Breast epithelium (tissue), 4 donors: ENCODE measurements around the gene TTC39A. TPM values are rescaled to one million over a fixed set of nuclear protein-coding genes. Genes with fewer than 3 reads are reported as not detected.

Experiments used
- DNase-seq, 2 donors: peaks; one replicate each; pipeline ENCODE4 v3.0.0-alpha.2; 2019; ENCODE audit warnings: low spot score in 2 of 2
- H3K27ac ChIP-seq, 2 donors: fragments of 200-600 bp; sonication (generic) in 1 of 2; one replicate each; pipeline ENCODE4 v1.5.1; 2016 to 2019; ENCODE audit warnings: mild to moderate bottlenecking in 1 of 2
- H3K27me3 ChIP-seq, 2 donors: fragments of 200-600 bp; sonication (generic) in 1 of 2; one replicate each; pipeline versions ENCODE4 v1.5.1 to v1.6.0; 2017 to 2019; ENCODE audit warnings: control low read depth in 1 of 2, mild to moderate bottlenecking in 1 of 2
- H3K36me3 ChIP-seq: fragments of 200-600 bp; one replicate; pipeline ENCODE4 v1.5.1; 2019
- H3K4me1 ChIP-seq, 2 donors: fragments of 200-600 bp; sonication (generic); one replicate each; pipeline ENCODE4 v1.5.1; 2016 to 2019; ENCODE audit warnings: control low read depth in 1 of 2
- H3K4me3 ChIP-seq, 3 donors: fragments of 200-600 bp; sonication (generic); 1 replicate in 2 of 3; 2 replicates in 1 of 3; pipeline ENCODE4 v1.5.1; 2016 to 2019; ENCODE audit warnings: mild to moderate bottlenecking in 3 of 3, moderate library complexity in 2 of 3
- H3K9me3 ChIP-seq, 2 donors: fragments of 200-600 bp; sonication (generic) in 1 of 2; one replicate each; pipeline ENCODE4 v1.5.1; 2016 to 2019; ENCODE audit warnings: control low read depth in 1 of 2
- POLR2A ChIP-seq: fragments of 450-650 bp; IDR thresholded peaks from one replicate; pipeline ENCODE4 v1.6.1; 2016; ENCODE audit warnings: antibody characterized with exemption, mild to moderate bottlenecking, moderate library complexity
- POLR2AphosphoS5 ChIP-seq, 3 donors: sonication (generic); formaldehyde crosslinking; IDR thresholded peaks; one replicate each; pipeline ENCODE4 v1.6.1; 2017; ENCODE audit warnings: antibody characterized with exemption in 3 of 3
- intact Hi-C: fragments of 100-400 bp; cut with DNase I; formaldehyde crosslinking; loops from one replicate; pipeline ENCODE4 v1.15.1; 2023; ENCODE audit warnings: low total_unique reads
- total RNA-seq, 3 donors: library from RNA; depleted of rRNA; stranded (reverse); fragments of >200 nt; gene quantifications; one replicate each; pipeline ENCODE4 v1.1.0, GENCODE V29; 2016
- TF ChIP-seq, protein P1 (sequence below), 3 donors: fragments of 450-650 bp; IDR thresholded peaks; one replicate each; pipeline ENCODE4 v1.5.1; 2016 to 2017; ENCODE audit warnings: antibody characterized with exemption in 3 of 3, mild to moderate bottlenecking in 3 of 3, moderate library complexity in 3 of 3

TTC39A gene
- total RNA-seq, result 100 to 1,000 TPM in 1 of 3 donors, 10 to 100 TPM in 1, under 1 TPM in 1; 0.96 to 111 (median 72.1) TPM

DNA sequence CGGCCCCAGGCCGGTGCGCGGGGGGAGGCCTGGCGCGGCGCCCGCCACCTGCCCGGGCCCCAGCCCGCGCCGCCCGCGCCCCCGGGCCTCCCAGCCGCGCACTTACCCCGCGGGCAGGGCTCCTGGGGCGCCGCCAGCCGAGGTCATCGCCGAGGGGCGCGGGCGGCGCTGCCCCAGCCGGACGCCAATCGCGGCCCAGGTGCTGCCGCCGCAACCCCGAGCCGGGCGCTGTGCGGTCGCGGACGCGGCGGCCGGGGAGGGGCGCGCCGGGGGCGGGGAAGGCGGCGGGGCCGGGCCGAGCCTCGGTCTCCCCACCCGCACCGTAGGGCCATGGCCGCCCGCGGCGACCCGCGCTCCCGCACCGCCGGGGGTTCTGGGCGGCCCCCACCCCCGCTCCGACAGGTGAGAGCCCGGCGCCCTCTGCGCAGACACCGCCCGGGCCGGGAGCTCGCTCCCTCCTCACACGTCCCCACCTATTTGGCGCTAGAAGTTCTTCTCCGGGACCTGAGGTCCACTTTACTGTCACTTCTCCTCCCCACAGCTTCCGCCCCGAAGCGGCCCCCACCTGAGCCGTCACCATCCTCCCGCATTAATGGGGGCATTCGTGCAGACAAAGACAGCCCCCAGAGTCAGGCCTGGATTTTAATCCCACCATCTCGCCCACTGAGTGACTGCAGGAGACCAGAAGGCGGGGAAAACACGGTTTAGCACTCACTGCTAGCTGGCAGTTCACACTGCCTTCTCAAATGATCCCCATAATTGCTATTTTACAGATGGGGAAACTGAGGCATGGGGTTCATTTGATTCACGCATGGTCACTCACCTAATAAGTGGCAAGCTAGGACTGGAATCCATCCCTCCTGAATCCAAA is at the start of gene TTC39A:
Gene TTC39A, minus strand, starts transcription at position 232 of the 871 bp plus-strand sequence. Its CDS starts 85 bp downstream, at position 147.
- TF ChIP-seq, protein P1, sequence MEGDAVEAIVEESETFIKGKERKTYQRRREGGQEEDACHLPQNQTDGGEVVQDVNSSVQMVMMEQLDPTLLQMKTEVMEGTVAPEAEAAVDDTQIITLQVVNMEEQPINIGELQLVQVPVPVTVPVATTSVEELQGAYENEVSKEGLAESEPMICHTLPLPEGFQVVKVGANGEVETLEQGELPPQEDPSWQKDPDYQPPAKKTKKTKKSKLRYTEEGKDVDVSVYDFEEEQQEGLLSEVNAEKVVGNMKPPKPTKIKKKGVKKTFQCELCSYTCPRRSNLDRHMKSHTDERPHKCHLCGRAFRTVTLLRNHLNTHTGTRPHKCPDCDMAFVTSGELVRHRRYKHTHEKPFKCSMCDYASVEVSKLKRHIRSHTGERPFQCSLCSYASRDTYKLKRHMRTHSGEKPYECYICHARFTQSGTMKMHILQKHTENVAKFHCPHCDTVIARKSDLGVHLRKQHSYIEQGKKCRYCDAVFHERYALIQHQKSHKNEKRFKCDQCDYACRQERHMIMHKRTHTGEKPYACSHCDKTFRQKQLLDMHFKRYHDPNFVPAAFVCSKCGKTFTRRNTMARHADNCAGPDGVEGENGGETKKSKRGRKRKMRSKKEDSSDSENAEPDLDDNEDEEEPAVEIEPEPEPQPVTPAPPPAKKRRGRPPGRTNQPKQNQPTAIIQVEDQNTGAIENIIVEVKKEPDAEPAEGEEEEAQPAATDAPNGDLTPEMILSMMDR (IDR thresholded peaks at IDR 0.05), result no peak
- TF ChIP-seq POLR2A (no peak), POLR2AphosphoS5 (IDR thresholded peaks at IDR 0.05) (no peak)
- Histone ChIP-seq H3K27ac (peak within 1 kb of the TSS; percentile 76 to 90), H3K4me1 (no peaks in the 10 kb centered on the region), H3K27me3 (no peaks in the 10 kb centered on the region), H3K9me3 (no peaks in the 10 kb centered on the region), H3K4me3 (peak within 1 kb of the TSS; percentile 42 to 85 (median 58)), H3K36me3 (no peaks in the 10 kb centered on the region)
- intact Hi-C loops, result no loop called here
- peak in 1 of 2 donors; percentile 49 for DNase-seq

DNA sequence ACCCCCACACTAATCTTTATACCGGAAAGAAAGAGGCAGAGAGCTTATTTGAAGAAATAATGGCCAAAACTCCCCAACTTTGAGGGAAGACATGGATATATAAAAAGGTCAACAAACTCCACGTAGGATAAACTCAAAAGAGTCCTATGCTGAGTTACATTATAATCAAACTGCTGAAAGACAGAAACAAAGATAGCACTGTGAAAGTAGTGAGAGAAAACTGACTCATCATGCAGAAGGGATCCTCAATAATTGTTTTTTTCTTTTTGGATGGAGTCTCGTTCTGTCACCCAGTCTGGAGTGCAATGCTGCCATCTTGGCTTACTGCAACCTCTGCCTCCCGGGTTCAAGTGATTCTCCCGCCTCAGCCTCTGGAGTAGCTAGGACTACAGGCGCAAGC is 48.5 kb upstream of the TTC39A start:
- Histone ChIP-seq H3K9me3 (peaks cover 0 to 4% of the 10 kb centered on the region in 2 donors), H3K36me3 (no peaks in the 10 kb centered on the region), H3K4me3 (no peak overlapping the region), H3K27ac (no peak overlapping the region), H3K4me1 (no peaks in the 10 kb centered on the region), H3K27me3 (no peaks in the 10 kb centered on the region)
- TF ChIP-seq POLR2A (no peak), POLR2AphosphoS5 (IDR thresholded peaks at IDR 0.05) (no peak)
- TF ChIP-seq, protein P1 (IDR thresholded peaks at IDR 0.05), result no peak
- DNase-seq, result no peak
- intact Hi-C loops, result no loop called here

DNA sequence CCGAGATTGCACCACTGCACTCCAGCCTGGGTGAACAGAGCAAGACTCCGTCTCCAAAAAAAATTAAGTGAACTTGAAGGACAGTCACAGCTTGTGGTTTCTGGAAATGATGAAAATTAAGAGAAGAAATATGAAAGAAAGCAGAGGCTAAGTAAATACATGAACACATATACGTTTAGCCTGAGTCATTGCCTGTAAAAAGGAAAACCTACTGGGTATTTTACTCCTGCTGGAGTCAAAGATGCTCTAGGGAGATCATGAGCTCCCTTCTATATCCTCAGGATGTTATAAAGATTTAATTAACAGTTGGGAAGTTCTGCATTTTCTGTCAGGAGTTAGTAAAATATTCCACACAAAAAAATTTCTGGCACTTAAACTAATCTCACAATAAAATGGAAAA is 43.5 kb upstream of the TTC39A start:
- TF ChIP-seq, protein P1 (IDR thresholded peaks at IDR 0.05), result no peak
- TF ChIP-seq POLR2A (no peak), POLR2AphosphoS5 (IDR thresholded peaks at IDR 0.05) (no peak)
- intact Hi-C loops, result no loop called here
- Histone ChIP-seq H3K36me3 (no peaks in the 10 kb centered on the region), H3K27me3 (no peaks in the 10 kb centered on the region), H3K9me3 (no peaks in the 10 kb centered on the region), H3K4me3 (no peak overlapping the region), H3K4me1 (no peaks in the 10 kb centered on the region), H3K27ac (no peak overlapping the region)
- no peak for DNase-seq

DNA sequence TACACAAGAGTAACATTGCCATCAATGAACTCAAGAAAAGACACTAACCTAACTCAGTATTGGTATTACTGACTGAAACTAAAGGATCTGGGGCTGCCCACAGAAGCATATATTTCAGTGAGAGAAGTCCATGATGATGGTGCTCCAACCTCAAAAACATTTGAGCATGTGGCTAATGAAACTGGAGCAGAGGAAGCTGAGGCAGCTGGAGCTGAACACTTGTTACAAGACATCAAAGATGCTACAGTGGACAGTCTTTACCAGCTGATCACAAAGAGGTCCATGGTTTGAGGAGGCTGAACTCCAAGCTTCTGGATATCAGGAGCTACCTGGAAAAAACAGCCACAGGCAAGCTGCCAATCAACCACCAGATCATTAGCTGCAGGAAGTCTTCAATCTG is 42.2 kb upstream of the TTC39A start:
- no peak overlapping the region for H3K4me3 ChIP-seq
- no peaks in the 10 kb centered on the region for H3K9me3 ChIP-seq
- no peaks in the 10 kb centered on the region for H3K36me3 ChIP-seq
- TF ChIP-seq, protein P1 (IDR thresholded peaks at IDR 0.05), result no peak
- TF ChIP-seq POLR2AphosphoS5 (IDR thresholded peaks at IDR 0.05), result no peak
- no peak for TF ChIP-seq POLR2A
- no peak for DNase-seq
- H3K4me1 ChIP-seq, result no peaks in the 10 kb centered on the region
- intact Hi-C loops, result no loop called here
- H3K27me3 ChIP-seq, result no peaks in the 10 kb centered on the region
- no peak overlapping the region for H3K27ac ChIP-seq

DNA sequence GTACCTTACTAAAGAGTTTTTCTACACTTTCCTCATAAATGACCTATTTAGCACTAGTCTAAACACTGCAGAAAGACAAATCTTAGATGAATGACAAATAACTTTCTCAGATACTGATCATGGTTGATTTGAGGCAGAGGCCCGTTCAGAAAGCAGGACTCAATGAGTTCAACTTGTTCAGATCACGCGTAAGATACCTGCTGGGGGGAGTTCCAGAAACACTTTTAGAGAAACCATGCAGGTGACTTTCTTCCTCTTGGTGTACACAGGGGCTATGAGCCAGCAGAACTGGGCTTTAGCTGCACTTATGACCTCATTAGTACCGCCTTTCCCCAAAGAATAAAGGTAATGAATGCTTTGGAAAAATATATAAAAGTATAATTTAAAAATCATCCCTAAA is 38.8 kb upstream of the TTC39A start:
- Histone ChIP-seq H3K27me3 (no peaks in the 10 kb centered on the region), H3K4me1 (no peaks in the 10 kb centered on the region), H3K9me3 (no peaks in the 10 kb centered on the region), H3K27ac (no peak overlapping the region), H3K36me3 (no peaks in the 10 kb centered on the region), H3K4me3 (no peak overlapping the region)
- DNase-seq, result no peak
- intact Hi-C loops, result no loop called here
- no peak for TF ChIP-seq POLR2AphosphoS5 (IDR thresholded peaks at IDR 0.05)
- no peak for TF ChIP-seq POLR2A
- TF ChIP-seq, protein P1 (IDR thresholded peaks at IDR 0.05), result no peak
